Gastroesophageal sphincter (tissue), 4 donors: ENCODE measurements around the gene PTPRN2. TPM values are rescaled to one million over a fixed set of nuclear protein-coding genes. Genes with fewer than 3 reads are reported as not detected.

Experiments used
- ATAC-seq: fragments of 150-250 bp; one replicate; pipeline ENCODE4 v1.9.1; 2016; ENCODE audit warnings: mild to moderate bottlenecking, moderate library complexity
- H3K27ac ChIP-seq, 4 donors: fragments of 200-600 bp; sonication (generic) in 3 of 4; 1 replicate in 3 of 4; 2 replicates in 1 of 4; pipeline ENCODE4 v1.5.1; 2016 to 2019
- H3K27me3 ChIP-seq: fragments of 200-600 bp; sonication (generic); one replicate; pipeline ENCODE4 v1.5.1; 2019
- H3K36me3 ChIP-seq, 2 donors: fragments of 200-600 bp; sonication (generic); one replicate each; pipeline ENCODE4 v1.5.1; 2019; ENCODE audit warnings: control low read depth in 1 of 2
- H3K4me1 ChIP-seq, 3 donors: fragments of 200-600 bp; sonication (generic); 1 replicate in 2 of 3; 2 replicates in 1 of 3; pipeline ENCODE4 v1.5.1; 2016 to 2019; ENCODE audit warnings: control low read depth in 2 of 3
- H3K4me3 ChIP-seq, 2 donors: fragments of 200-600 bp; sonication (generic); one replicate each; pipeline ENCODE4 v1.5.1; 2019; ENCODE audit warnings: mild to moderate bottlenecking in 1 of 2, moderate library complexity in 1 of 2
- H3K9me3 ChIP-seq, 3 donors: fragments of 200-600 bp; sonication (generic); one replicate each; pipeline ENCODE4 v1.5.1; 2017 to 2019; ENCODE audit warnings: control low read depth in 2 of 3
- CTCF ChIP-seq, 4 experiments: fragments of 200-600 bp in 2 of 4; fragments of 450-650 bp in 2 of 4; sonication (generic) in 1 of 4; IDR thresholded peaks; one replicate each; pipeline ENCODE4 v1.5.1; 2017 to 2019; ENCODE audit warnings: antibody characterized with exemption in 4 of 4, mild to moderate bottlenecking in 2 of 4, moderate library complexity in 2 of 4
- EP300 ChIP-seq: sonication (generic); formaldehyde crosslinking; IDR thresholded peaks from one replicate; pipeline ENCODE4 v1.6.1; 2017; ENCODE audit warnings: antibody characterized with exemption, mild to moderate bottlenecking
- POLR2A ChIP-seq, 2 donors: fragments of 450-650 bp; IDR thresholded peaks; one replicate each; pipeline ENCODE4 v1.6.1; 2017; ENCODE audit warnings: antibody characterized with exemption in 2 of 2, mild to moderate bottlenecking in 2 of 2, moderate library complexity in 1 of 2
- POLR2AphosphoS5 ChIP-seq: sonication (generic); formaldehyde crosslinking; IDR thresholded peaks from one replicate; pipeline ENCODE4 v1.6.1; 2017; ENCODE audit warnings: antibody characterized with exemption
- WGBS, 2 donors: methylation state at CpG; one replicate each; pipeline ENCODE4 v1.1.5; 2018; ENCODE audit warnings: low coverage in 1 of 2; 5-methylcytosine and 5-hydroxymethylcytosine counted together
- total RNA-seq, 4 donors: library from RNA; depleted of rRNA; stranded (reverse); fragments of >200 nt; gene quantifications; one replicate each; pipeline ENCODE4 v1.1.0, GENCODE V29; 2016

The PTPRN2 gene
- total RNA-seq, 4 donors from 2014 or later, result 1.7 to 4.7 (median 3.3) TPM

- no peaks in the 10 kb centered on the region for H3K9me3 ChIP-seq
- no peak overlapping the region for H3K4me3 ChIP-seq
- 81 to 84% methylated on average over 4 to 9 of the region's 18 CpGs for WGBS, 2 donors
- H3K27me3 ChIP-seq, result peaks cover 4% of the 10 kb centered on the region
- H3K36me3 ChIP-seq, result no peaks in the 10 kb centered on the region
- ATAC-seq, result no peak
- H3K27ac ChIP-seq, result no peak overlapping the region
- H3K4me1 ChIP-seq, result no peaks in the 10 kb centered on the region
- TF ChIP-seq EP300 (no peak), CTCF (IDR thresholded peaks at IDR 0.05) (no peak), POLR2A (IDR thresholded peaks at IDR 0.05) (no peak), POLR2AphosphoS5 (no peak)
Observed at GRCh38 chr7:157652161-157652953, 935.3 kb downstream of the PTPRN2 start.

GRCh38 chr7:157651366-157652160 is 936.1 kb downstream of the PTPRN2 start:
- 74 to 77% methylated on average over 19 to 25 of the region's 28 CpGs for WGBS, 2 donors
- Histone ChIP-seq H3K27ac (no peak overlapping the region), H3K4me1 (no peaks in the 10 kb centered on the region), H3K9me3 (no peaks in the 10 kb centered on the region), H3K27me3 (peaks cover 4% of the 10 kb centered on the region), H3K36me3 (no peaks in the 10 kb centered on the region), H3K4me3 (no peak overlapping the region)
- TF ChIP-seq CTCF (IDR thresholded peaks at IDR 0.05), result no peak
- TF ChIP-seq EP300, result no peak
- TF ChIP-seq POLR2AphosphoS5, result no peak
- TF ChIP-seq POLR2A (IDR thresholded peaks at IDR 0.05), result no peak
- ATAC-seq, result no peak

- TF ChIP-seq POLR2AphosphoS5 (no peak), POLR2A (IDR thresholded peaks at IDR 0.05) (no peak), CTCF (IDR thresholded peaks at IDR 0.05) (no peak), EP300 (no peak)
- Histone ChIP-seq H3K9me3 (no peaks in the 10 kb centered on the region), H3K36me3 (no peaks in the 10 kb centered on the region), H3K27ac (no peak overlapping the region), H3K27me3 (peaks cover 4% of the 10 kb centered on the region), H3K4me1 (no peaks in the 10 kb centered on the region), H3K4me3 (no peak overlapping the region)
- ATAC-seq, result no peak
- 98% methylated on average over 14 of the region's 19 CpGs; no CpG with 5 or more reads in 1 of the 2 donors for WGBS, 2 donors
Observed at GRCh38 chr7:157650801-157651200, 936.8 kb downstream of the PTPRN2 start.

GRCh38 chr7:157650131-157650631 is 937.4 kb downstream of the PTPRN2 start:
- no CpG with 5 or more reads among the region's 25 CpGs for WGBS, 2 donors
- peaks cover 4% of the 10 kb centered on the region for H3K27me3 ChIP-seq
- TF ChIP-seq CTCF (IDR thresholded peaks at IDR 0.05) (no peak), POLR2A (IDR thresholded peaks at IDR 0.05) (no peak), EP300 (no peak), POLR2AphosphoS5 (no peak)
- no peak overlapping the region for H3K27ac ChIP-seq
- no peaks in the 10 kb centered on the region for H3K9me3 ChIP-seq
- no peak for ATAC-seq
- H3K4me3 ChIP-seq, result no peak overlapping the region
- no peaks in the 10 kb centered on the region for H3K4me1 ChIP-seq
- no peaks in the 10 kb centered on the region for H3K36me3 ChIP-seq
